WERI-Rb-1 (cell line): ENCODE results near the gene PRR20G.

Source experiments
- DNase-seq: peaks from one replicate; pipeline ENCODE4 v3.0.0-alpha.2; 2020
- H3K27ac ChIP-seq: fragments of 250-450 bp; sonication (Bioruptor Pico); 2 replicates; pipeline ENCODE4 v1.5.1; 2020; ENCODE audit warnings: mild to moderate bottlenecking, moderate library complexity
- H3K27me3 ChIP-seq: fragments of 250-450 bp; sonication (Bioruptor Pico); 2 replicates; pipeline ENCODE4 v1.5.1; 2021; ENCODE audit warnings: mild to moderate bottlenecking, low read depth, moderate library complexity; ENCODE audit not compliant: insufficient read depth, severe bottlenecking
- H3K36me3 ChIP-seq: fragments of 250-450 bp; sonication (Bioruptor Pico); 2 replicates; pipeline ENCODE4 v1.5.1; 2020; ENCODE audit warnings: mild to moderate bottlenecking, moderate library complexity
- H3K4me3 ChIP-seq: 2 replicates; pipeline ENCODE4 v1.5.1; 2011; ENCODE audit warnings: low read depth, mild to moderate bottlenecking, control low read depth, low read length
- H3K9me3 ChIP-seq: fragments of 250-450 bp; sonication (Bioruptor Pico); 2 replicates; pipeline ENCODE4 v1.5.1; 2021; ENCODE audit warnings: mild to moderate bottlenecking, moderate library complexity; ENCODE audit not compliant: severe bottlenecking
- TF ChIP-seq, protein P1 (sequence below): IDR thresholded peaks from 2 replicates; pipeline ENCODE4 v1.5.1; 2011; ENCODE audit warnings: low read depth, mild to moderate bottlenecking, control low read depth, inconsistent platforms, low read length

The PRR20G gene

DNA sequence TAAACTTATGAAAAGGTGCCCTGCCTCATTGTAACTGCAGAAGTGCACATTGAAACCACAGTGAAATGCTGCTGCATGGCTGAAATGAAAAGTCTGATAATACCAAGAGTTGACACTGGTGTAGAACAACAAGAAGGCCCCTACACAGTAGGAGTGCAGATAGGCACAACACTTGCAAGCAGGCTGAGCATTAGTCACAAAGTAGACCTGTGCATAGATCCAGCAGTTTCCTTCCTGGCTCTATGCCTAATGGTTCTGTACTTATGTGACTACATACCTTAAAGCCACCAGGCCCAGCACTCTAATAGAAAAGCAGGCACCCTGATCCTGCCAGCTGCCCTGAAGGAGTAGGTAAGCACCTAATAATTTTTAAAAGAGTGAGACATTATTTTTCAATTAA lies 53.1 kb downstream of the PRR20G start:
- H3K4me3 ChIP-seq, result no peak overlapping the region
- H3K27ac ChIP-seq, result no peak overlapping the region
- no peak for DNase-seq
- H3K36me3 ChIP-seq, result no peaks in the 10 kb centered on the region
- H3K27me3 ChIP-seq, result no peaks in the 10 kb centered on the region
- H3K9me3 ChIP-seq, result peaks cover 3% of the 10 kb centered on the region
- TF ChIP-seq, protein P1, sequence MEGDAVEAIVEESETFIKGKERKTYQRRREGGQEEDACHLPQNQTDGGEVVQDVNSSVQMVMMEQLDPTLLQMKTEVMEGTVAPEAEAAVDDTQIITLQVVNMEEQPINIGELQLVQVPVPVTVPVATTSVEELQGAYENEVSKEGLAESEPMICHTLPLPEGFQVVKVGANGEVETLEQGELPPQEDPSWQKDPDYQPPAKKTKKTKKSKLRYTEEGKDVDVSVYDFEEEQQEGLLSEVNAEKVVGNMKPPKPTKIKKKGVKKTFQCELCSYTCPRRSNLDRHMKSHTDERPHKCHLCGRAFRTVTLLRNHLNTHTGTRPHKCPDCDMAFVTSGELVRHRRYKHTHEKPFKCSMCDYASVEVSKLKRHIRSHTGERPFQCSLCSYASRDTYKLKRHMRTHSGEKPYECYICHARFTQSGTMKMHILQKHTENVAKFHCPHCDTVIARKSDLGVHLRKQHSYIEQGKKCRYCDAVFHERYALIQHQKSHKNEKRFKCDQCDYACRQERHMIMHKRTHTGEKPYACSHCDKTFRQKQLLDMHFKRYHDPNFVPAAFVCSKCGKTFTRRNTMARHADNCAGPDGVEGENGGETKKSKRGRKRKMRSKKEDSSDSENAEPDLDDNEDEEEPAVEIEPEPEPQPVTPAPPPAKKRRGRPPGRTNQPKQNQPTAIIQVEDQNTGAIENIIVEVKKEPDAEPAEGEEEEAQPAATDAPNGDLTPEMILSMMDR, result no peak
